IMR-90 (cell line): ENCODE data around the gene MRPS9. TPM values are rescaled to one million over a fixed set of nuclear protein-coding genes. Genes with fewer than 3 reads are reported as not detected.

Source experiments
- ATAC-seq: fragments of 200-7000 bp; cut with Tn5 transposase; 2 replicates; pipeline ENCODE4 v1.9.1; 2020; ENCODE audit warnings: low read depth, mild to moderate bottlenecking, moderate library complexity
- BruUV-seq: library from RNA; stranded (reverse); fragments of 400-500 nt; replicated peaks from 2 replicates; lab custom pipeline; 2021; lab: Mats Ljungman, UMichigan
- CTCF ChIA-PET: fragments of 300-600 bp; formaldehyde crosslinking; extraction: SDS; loops from one replicate; lab custom pipeline; 2021; ENCODE audit warnings: antibody characterized with exemption; lab: Yijun Ruan, JAX
- POLR2A ChIA-PET: fragments of 300-600 bp; sonication (Branson Sonifier 250); formaldehyde crosslinking; loops from one replicate; lab custom pipeline; 2022; ENCODE audit warnings: antibody characterized with exemption; ENCODE audit not compliant: unreplicated experiment; lab: Charles Lee
- DNase-seq: peaks from one replicate; pipeline ENCODE4 v3.0.0; 2013
- H2AFZ ChIP-seq: replicated peaks from 2 replicates; pipeline ENCODE3; 2013; ENCODE audit warnings: low read length, mild to moderate bottlenecking; ENCODE audit not compliant: poor library complexity
- H2AK5ac ChIP-seq: 2 replicates; pipeline ENCODE4 v1.6.1; 2013; ENCODE audit warnings: low read depth, low read length, inconsistent platforms
- H2AK9ac ChIP-seq: replicated peaks from 2 replicates; pipeline ENCODE3; 2013; ENCODE audit warnings: mild to moderate bottlenecking, low read depth, low read length, moderate library complexity; ENCODE audit not compliant: poor library complexity
- H2BK120ac ChIP-seq: 2 replicates; pipeline ENCODE4 v1.6.1; 2013; ENCODE audit warnings: low read depth, low read length, inconsistent platforms
- H2BK15ac ChIP-seq: 3 replicates; pipeline ENCODE4 v1.6.1; 2013; ENCODE audit warnings: low read depth, low read length, inconsistent platforms
- H2BK20ac ChIP-seq: 2 replicates; pipeline ENCODE4 v1.6.1; 2013; ENCODE audit warnings: low read depth, mild to moderate bottlenecking, inconsistent platforms, low read length, moderate library complexity
- H2BK5ac ChIP-seq: 2 replicates; pipeline ENCODE4 v1.6.1; 2013; ENCODE audit warnings: mild to moderate bottlenecking, low read depth, low read length, inconsistent platforms; ENCODE audit not compliant: poor library complexity, severe bottlenecking
- H3K14ac ChIP-seq: replicated peaks from 2 replicates; pipeline ENCODE4 v1.6.1; 2013; ENCODE audit warnings: low read depth, low read length, inconsistent platforms
- H3K18ac ChIP-seq: 2 replicates; pipeline ENCODE4 v1.6.1; 2013; ENCODE audit warnings: low read depth, low read length, control low read depth
- H3K23ac ChIP-seq: 2 replicates; pipeline ENCODE4 v1.6.1; 2013; ENCODE audit warnings: low read depth, low read length, inconsistent platforms
- H3K27ac ChIP-seq: 2 replicates; pipeline ENCODE4 v1.5.1; 2013; ENCODE audit warnings: mild to moderate bottlenecking, control low read depth, low read length; ENCODE audit not compliant: insufficient read depth
- H3K27me3 ChIP-seq: 2 replicates; pipeline ENCODE4 v1.6.1; 2013; ENCODE audit warnings: low read length; ENCODE audit not compliant: control insufficient read depth, insufficient read depth
- H3K36me3 ChIP-seq: 2 replicates; pipeline ENCODE4 v1.6.1; 2013; ENCODE audit warnings: low read length, mixed read lengths; ENCODE audit not compliant: control insufficient read depth, insufficient read depth
- H3K4ac ChIP-seq: 2 replicates; pipeline ENCODE4 v1.6.1; 2013; ENCODE audit warnings: low read depth, low read length, inconsistent platforms
- H3K4me1 ChIP-seq: 2 replicates; pipeline ENCODE4 v1.6.1; 2013; ENCODE audit warnings: low read length, mixed read lengths; ENCODE audit not compliant: control insufficient read depth, insufficient read depth
- H3K4me2 ChIP-seq: 2 replicates; pipeline ENCODE4 v1.6.1; 2013; ENCODE audit warnings: low read depth, mild to moderate bottlenecking, control low read depth, low read length, moderate library complexity
- H3K4me3 ChIP-seq: 2 replicates; pipeline ENCODE4 v1.5.1; 2013; ENCODE audit warnings: low read depth, mild to moderate bottlenecking, control low read depth, low read length, moderate library complexity; ENCODE audit not compliant: insufficient read depth
- H3K56ac ChIP-seq: 2 replicates; pipeline ENCODE4 v1.6.1; 2013; ENCODE audit warnings: low read length, inconsistent platforms; ENCODE audit not compliant: insufficient read depth; ENCODE audit errors: extremely low read depth
- H3K79me1 ChIP-seq, 2 experiments: 2 replicates each; pipeline ENCODE4 v1.6.1; 2013; ENCODE audit warnings: low read length in 2 of 2, inconsistent platforms in 1 of 2, low read depth in 1 of 2
- H3K9ac ChIP-seq: 2 replicates; pipeline ENCODE4 v1.6.1; 2013; ENCODE audit warnings: low read depth, low read length, control low read depth
- H3K9me1 ChIP-seq: 2 replicates; pipeline ENCODE4 v1.6.1; 2013; ENCODE audit warnings: low read length, inconsistent platforms; ENCODE audit not compliant: insufficient read depth
- H3K9me3 ChIP-seq: 2 replicates; pipeline ENCODE4 v1.6.1; 2013; ENCODE audit warnings: low read length; ENCODE audit not compliant: control insufficient read depth, insufficient read depth
- H4K20me1 ChIP-seq: 2 replicates; pipeline ENCODE4 v1.6.1; 2013; ENCODE audit warnings: low read length, inconsistent platforms; ENCODE audit not compliant: insufficient read depth
- H4K5ac ChIP-seq: 2 replicates; pipeline ENCODE4 v1.6.1; 2013; ENCODE audit warnings: mild to moderate bottlenecking, low read depth, low read length, control low read depth
- H4K8ac ChIP-seq, 2 experiments: 2 replicates each; pipeline ENCODE4 v1.6.1; 2013; ENCODE audit warnings: low read depth in 2 of 2, low read length in 2 of 2, control low read depth in 1 of 2, inconsistent platforms in 1 of 2
- H4K91ac ChIP-seq: 2 replicates; pipeline ENCODE4 v1.6.1; 2013; ENCODE audit warnings: low read depth, low read length, inconsistent platforms; ENCODE audit not compliant: insufficient read depth
- CEBPB ChIP-seq: IDR thresholded peaks from 2 replicates; pipeline ENCODE4 v1.6.1; 2012; ENCODE audit warnings: low read depth, low read length, improper control_type of control experiment
- CHD1 ChIP-seq: IDR thresholded peaks from 2 replicates; pipeline ENCODE4 v1.6.1; 2012; ENCODE audit warnings: low read depth, low read length, improper control_type of control experiment
- CTCF ChIP-seq: conservative IDR thresholded peaks from 2 replicates; pipeline ENCODE4 v1.5.1; 2012; ENCODE audit warnings: mild to moderate bottlenecking, low read depth, low read length, improper control_type of control experiment
- ELK1 ChIP-seq: fragments of 150-350 bp; IDR thresholded peaks from 2 replicates; pipeline ENCODE4 v1.6.1; 2016; ENCODE audit warnings: low read depth, mild to moderate bottlenecking, low read length, moderate library complexity, borderline replicate concordance
- FOS ChIP-seq: fragments of 150-350 bp; IDR thresholded peaks from 2 replicates; pipeline ENCODE4 v1.6.1; 2016; ENCODE audit warnings: low read depth, low read length
- MAFK ChIP-seq: IDR thresholded peaks from 2 replicates; pipeline ENCODE4 v1.6.1; 2012; ENCODE audit warnings: low read depth, low read length, improper control_type of control experiment
- MAZ ChIP-seq: IDR thresholded peaks from 2 replicates; pipeline ENCODE4 v1.6.1; 2012; ENCODE audit warnings: low read depth, mild to moderate bottlenecking, low read length, improper control_type of control experiment, moderate library complexity, borderline replicate concordance
- MXI1 ChIP-seq: IDR thresholded peaks from 2 replicates; pipeline ENCODE4 v1.6.1; 2012; ENCODE audit warnings: low read depth, mild to moderate bottlenecking, low read length, moderate library complexity, borderline replicate concordance
- RAD21 ChIP-seq: IDR thresholded peaks from 2 replicates; pipeline ENCODE4 v1.6.1; 2012; ENCODE audit warnings: low read length, improper control_type of control experiment
- USF2 ChIP-seq: fragments of 150-350 bp; IDR thresholded peaks from 2 replicates; pipeline ENCODE4 v1.6.1; 2017; ENCODE audit warnings: mild to moderate bottlenecking, antibody characterized with exemption, low read length, low read depth
- WGBS, 2 experiments: methylation state at CpG; one replicate each; pipeline versions ENCODE4 v1.1.5 to v1.1.7; 2013; ENCODE audit warnings: missing lambda C conversion rate in 2 of 2; ENCODE audit not compliant: insufficient read length in 1 of 2; ENCODE audit errors: extremely low coverage in 2 of 2; 5-methylcytosine and 5-hydroxymethylcytosine counted together
- dilution Hi-C: fragments of 300-500 bp; cut with HindIII; formaldehyde crosslinking; loops from one replicate; pipeline ENCODE4 v1.14.3; 2018; ENCODE audit warnings: low sequenced_read_pairs; ENCODE audit not compliant: unreplicated experiment
- in situ Hi-C: fragments of 300-500 bp; cut with MboI; formaldehyde crosslinking; loops from 3 replicates; pipeline ENCODE4 v1.14.3; 2019; ENCODE audit warnings: low sequenced_read_pairs, inconsistent platforms, mixed read lengths
- intact Hi-C: fragments of 100-400 bp; cut with micrococcal nuclease; formaldehyde crosslinking; loops from 2 replicates; pipeline ENCODE4 v1.10.0; 2022
- polyA plus RNA-seq, 3 experiments: library from polyadenylated mRNA; depleted of rRNA; stranded (reverse); fragments of >200 nt; gene quantifications; 2 replicates each; pipeline ENCODE4 v1.2.3, GENCODE V29; 2012; ENCODE audit warnings: low replicate concordance in 1 of 3
- total RNA-seq: library from RNA; depleted of rRNA; stranded (reverse); fragments of >200 nt; gene quantifications from 2 replicates; pipeline ENCODE4 v1.2.3, GENCODE V29; 2012

The MRPS9 gene
- total and polyA plus RNA-seq, 2 of the 4 experiments (the other 2 are of a cell fraction) = 20.6 to 27.7 TPM

GRCh38 chr2:105099153-105099552, 61.3 kb downstream of the MRPS9 start:
- dilution Hi-C loops (no loop called here), in situ Hi-C loops (no loop called here), intact Hi-C loops (no loop called here)
- ChIA-PET POLR2A (no interaction called here), CTCF (no interaction called here)
- Histone ChIP-seq H3K14ac (no peak overlapping the region), H3K9me1 (peaks cover 7% of the 10 kb centered on the region), H3K27ac (no peak overlapping the region), H2AK5ac (no peak overlapping the region), H4K5ac (no peak overlapping the region), H3K4me2 (no peak overlapping the region), H3K56ac (no peak overlapping the region), H3K9me3 (no peaks in the 10 kb centered on the region), H2AFZ (no peak overlapping the region), H2BK5ac (no peak overlapping the region), H2BK20ac (no peak overlapping the region), H3K18ac (no peak overlapping the region), H3K79me1 (no peaks in the 10 kb centered on the region), H4K20me1 (no peaks in the 10 kb centered on the region), H3K4ac (no peak overlapping the region), H2BK120ac (no peak overlapping the region), H2BK15ac (no peak overlapping the region), H3K4me3 (no peak overlapping the region), H3K23ac (no peak overlapping the region), H3K36me3 (peaks cover 10% of the 10 kb centered on the region), H4K8ac (no peak overlapping the region), H3K4me1 (peaks cover 8% of the 10 kb centered on the region), H3K27me3 (no peaks in the 10 kb centered on the region), H2AK9ac (no peak overlapping the region), H3K9ac (no peak overlapping the region), H4K91ac (no peak overlapping the region)
- no peak for ATAC-seq
- WGBS, 2 experiments = no CpG with 5 or more reads among the region's 1 CpG
- no TSS peak for BruUV-seq
- TF ChIP-seq CHD1 (no peak), CEBPB (no peak), FOS (no peak), MXI1 (no peak), CTCF (no peak), MAZ (no peak), RAD21 (no peak), MAFK (no peak), ELK1 (no peak), USF2 (no peak)
- DNase-seq = no peak
